Vagina (tissue), 2 donors: Measurements from ENCODE around the gene TRPC4. TPM values are rescaled to one million over a fixed set of nuclear protein-coding genes. Genes with fewer than 3 reads are reported as not detected.

ENCODE experiments used
- DNase-seq, 2 donors: peaks; one replicate each; pipeline ENCODE4 v3.0.0-alpha.2; 2017; ENCODE audit errors: extremely low spot score in 2 of 2
- H3K27ac ChIP-seq: fragments of 200-600 bp; sonication (generic); one replicate; pipeline ENCODE4 v1.5.1; 2019
- H3K27me3 ChIP-seq: fragments of 200-600 bp; sonication (generic); one replicate; pipeline ENCODE4 v1.5.1; 2019
- H3K36me3 ChIP-seq, 2 donors: fragments of 200-600 bp; sonication (generic); one replicate each; pipeline ENCODE4 v1.5.1; 2017 to 2019
- H3K4me1 ChIP-seq: fragments of 200-600 bp; sonication (generic); one replicate; pipeline ENCODE4 v1.5.1; 2019
- H3K4me3 ChIP-seq, 2 donors: fragments of 200-600 bp; sonication (generic); 1 replicate in 1 of 2; 2 replicates in 1 of 2; pipeline ENCODE4 v1.5.1; 2016 to 2019
- H3K9me3 ChIP-seq: fragments of 200-600 bp; sonication (generic); one replicate; pipeline ENCODE4 v1.5.1; 2019
- POLR2A ChIP-seq, 2 donors: fragments of 450-650 bp; IDR thresholded peaks; one replicate each; pipeline ENCODE4 v1.6.1; 2017; ENCODE audit warnings: antibody characterized with exemption in 2 of 2, mild to moderate bottlenecking in 2 of 2, moderate library complexity in 2 of 2
- POLR2AphosphoS5 ChIP-seq, 2 donors: sonication (generic); formaldehyde crosslinking; IDR thresholded peaks; one replicate each; pipeline ENCODE4 v1.9.0; 2017; ENCODE audit warnings: antibody characterized with exemption in 2 of 2, mild to moderate bottlenecking in 2 of 2, low read depth in 1 of 2; ENCODE audit not compliant: insufficient read depth in 1 of 2
- intact Hi-C: fragments of 100-400 bp; cut with DNase I; formaldehyde crosslinking; loops from one replicate; pipeline ENCODE4 v1.15.1; 2023
- total RNA-seq: library from RNA; depleted of rRNA; stranded (reverse); fragments of >200 nt; gene quantifications from one replicate; pipeline ENCODE4 v1.2.3, GENCODE V29; 2016
- TF ChIP-seq, protein P1 (sequence below), 3 experiments: fragments of 450-650 bp in 2 of 3; fragments of 200-600 bp in 1 of 3; sonication (generic) in 1 of 3; IDR thresholded peaks; one replicate each; pipeline ENCODE4 v1.5.1; 2017 to 2019; ENCODE audit warnings: antibody characterized with exemption in 3 of 3, mild to moderate bottlenecking in 2 of 3, moderate library complexity in 2 of 3

TRPC4 gene
- total RNA-seq, 1 donor from 2014 or later: 8.3 TPM

GRCh38 chr13:37878496-37878895 is 8.9 kb upstream of the TRPC4 start:
- Histone ChIP-seq H3K27me3 (no peaks in the 10 kb centered on the region), H3K4me1 (no peaks in the 10 kb centered on the region), H3K9me3 (no peaks in the 10 kb centered on the region), H3K27ac (no peak overlapping the region), H3K4me3 (no peak overlapping the region), H3K36me3 (no peaks in the 10 kb centered on the region)
- DNase-seq: no peak
- intact Hi-C loops: no loop called here
- no peak for TF ChIP-seq POLR2AphosphoS5 (IDR thresholded peaks at IDR 0.05; ENCODE audit: insufficient read depth in 1 of 2, low read depth in 1 of 2)

- H3K9me3 ChIP-seq: no peaks in the 10 kb centered on the region
- TF ChIP-seq, protein P1, sequence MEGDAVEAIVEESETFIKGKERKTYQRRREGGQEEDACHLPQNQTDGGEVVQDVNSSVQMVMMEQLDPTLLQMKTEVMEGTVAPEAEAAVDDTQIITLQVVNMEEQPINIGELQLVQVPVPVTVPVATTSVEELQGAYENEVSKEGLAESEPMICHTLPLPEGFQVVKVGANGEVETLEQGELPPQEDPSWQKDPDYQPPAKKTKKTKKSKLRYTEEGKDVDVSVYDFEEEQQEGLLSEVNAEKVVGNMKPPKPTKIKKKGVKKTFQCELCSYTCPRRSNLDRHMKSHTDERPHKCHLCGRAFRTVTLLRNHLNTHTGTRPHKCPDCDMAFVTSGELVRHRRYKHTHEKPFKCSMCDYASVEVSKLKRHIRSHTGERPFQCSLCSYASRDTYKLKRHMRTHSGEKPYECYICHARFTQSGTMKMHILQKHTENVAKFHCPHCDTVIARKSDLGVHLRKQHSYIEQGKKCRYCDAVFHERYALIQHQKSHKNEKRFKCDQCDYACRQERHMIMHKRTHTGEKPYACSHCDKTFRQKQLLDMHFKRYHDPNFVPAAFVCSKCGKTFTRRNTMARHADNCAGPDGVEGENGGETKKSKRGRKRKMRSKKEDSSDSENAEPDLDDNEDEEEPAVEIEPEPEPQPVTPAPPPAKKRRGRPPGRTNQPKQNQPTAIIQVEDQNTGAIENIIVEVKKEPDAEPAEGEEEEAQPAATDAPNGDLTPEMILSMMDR (IDR thresholded peaks at IDR 0.05): no peak
- TF ChIP-seq POLR2A (IDR thresholded peaks at IDR 0.05) (no peak), POLR2AphosphoS5 (IDR thresholded peaks at IDR 0.05; ENCODE audit: insufficient read depth in 1 of 2, low read depth in 1 of 2) (no peak)
- H3K27me3 ChIP-seq: no peaks in the 10 kb centered on the region
- peak overlapping the region in 1 of 2 donors; percentile 55 for H3K4me3 ChIP-seq
- H3K36me3 ChIP-seq: no peaks in the 10 kb centered on the region
- peaks cover 14% of the 10 kb centered on the region for H3K4me1 ChIP-seq
- intact Hi-C loops: no loop called here
- DNase-seq: no peak
- no peak overlapping the region for H3K27ac ChIP-seq
Observed at GRCh38 chr13:37870895-37871550, 1.5 kb upstream of the TRPC4 start.

DNA sequence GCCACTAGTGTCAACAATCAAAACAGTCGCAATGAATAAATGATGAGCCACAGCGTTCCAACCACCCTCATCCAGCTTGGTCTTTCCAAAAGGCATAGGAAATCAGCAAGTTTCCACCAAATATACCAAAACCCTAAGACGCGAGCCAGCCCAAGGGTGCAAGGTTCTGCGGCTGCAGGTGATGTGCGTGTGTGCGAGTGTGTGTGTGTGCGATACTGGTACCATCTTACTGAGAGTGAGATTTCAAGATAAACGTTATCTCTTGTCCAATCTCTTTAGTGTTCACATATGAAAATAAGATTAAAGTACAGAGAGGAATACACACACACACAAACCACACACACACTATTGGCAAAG is 895 bp upstream of the TRPC4 start:
- TF ChIP-seq POLR2A (IDR thresholded peaks at IDR 0.05): no peak
- no peak for TF ChIP-seq POLR2AphosphoS5 (IDR thresholded peaks at IDR 0.05; ENCODE audit: insufficient read depth in 1 of 2, low read depth in 1 of 2)
- TF ChIP-seq, protein P1 (IDR thresholded peaks at IDR 0.05): no peak
- no peak for DNase-seq
- Histone ChIP-seq H3K9me3 (no peaks in the 10 kb centered on the region), H3K4me3 (peak overlapping the region; percentile 55 to 74), H3K27me3 (no peaks in the 10 kb centered on the region), H3K36me3 (no peaks in the 10 kb centered on the region), H3K27ac (no peak overlapping the region), H3K4me1 (peaks cover 14% of the 10 kb centered on the region)
- intact Hi-C loops: no loop called here

DNA sequence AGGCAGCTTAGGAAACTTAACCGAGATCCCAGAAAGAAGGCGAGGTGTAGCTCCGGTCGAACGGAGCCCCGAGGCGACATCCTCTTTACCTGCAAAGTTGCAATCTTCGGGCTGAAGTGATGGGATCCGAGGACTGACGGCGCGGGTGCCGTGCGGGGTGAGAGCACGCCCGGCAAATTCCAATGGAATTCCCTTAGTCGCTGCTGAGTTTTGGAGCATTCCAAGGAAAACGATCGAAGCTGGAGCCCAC is 141 bp downstream of the TRPC4 start:
- TF ChIP-seq POLR2AphosphoS5 (IDR thresholded peaks at IDR 0.05; ENCODE audit: insufficient read depth in 1 of 2, low read depth in 1 of 2): peak in 1 of 2 donors; percentile 47
- no peak for TF ChIP-seq POLR2A (IDR thresholded peaks at IDR 0.05)
- TF ChIP-seq, protein P1 (IDR thresholded peaks at IDR 0.05): no peak
- no peaks in the 10 kb centered on the region for H3K9me3 ChIP-seq
- no peaks in the 10 kb centered on the region for H3K36me3 ChIP-seq
- peak overlapping the region; percentile 55 to 74 for H3K4me3 ChIP-seq
- H3K27ac ChIP-seq: peak overlapping the region; percentile 56
- peaks cover 14% of the 10 kb centered on the region for H3K4me1 ChIP-seq
- H3K27me3 ChIP-seq: no peaks in the 10 kb centered on the region
- intact Hi-C loops: no loop called here
- no peak for DNase-seq

DNA sequence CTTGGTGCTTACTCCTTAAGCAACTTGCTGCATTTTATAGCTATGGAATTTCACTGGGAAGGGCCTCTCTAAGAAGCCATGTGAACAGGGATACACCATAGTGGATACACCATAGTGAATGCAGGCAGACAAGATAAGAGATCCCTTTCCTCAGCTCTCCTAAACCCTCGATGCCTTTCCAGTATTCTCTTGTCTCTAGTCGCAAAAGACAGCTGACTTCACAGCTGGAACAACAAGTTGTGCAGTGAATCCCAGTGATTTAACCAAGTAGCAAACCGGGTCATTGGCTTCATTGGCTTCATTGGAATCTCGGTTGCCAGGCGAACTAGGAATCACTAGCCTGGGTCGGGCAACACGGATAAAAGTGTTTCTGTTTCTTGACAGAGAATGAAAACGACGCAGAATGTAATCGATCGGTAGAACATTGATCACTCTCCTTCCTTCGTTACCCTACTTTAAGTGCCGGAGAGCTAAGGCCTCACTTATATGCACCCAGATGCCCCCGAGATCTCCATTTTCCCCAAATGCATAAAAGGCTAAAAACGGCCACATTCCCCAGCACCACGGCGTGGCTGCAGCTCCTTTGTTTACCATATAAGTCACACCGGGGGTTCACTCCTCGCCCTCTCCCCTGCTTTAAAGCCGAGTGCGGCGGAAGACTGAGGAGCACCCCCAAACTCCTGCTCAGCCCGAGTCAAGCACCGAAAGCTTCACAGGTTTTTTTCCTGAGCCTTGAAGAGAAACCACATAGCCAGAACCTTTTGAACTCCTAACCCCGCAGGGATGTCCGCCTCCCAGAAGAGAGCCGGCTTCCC is 674 bp downstream of the TRPC4 start:
- Histone ChIP-seq H3K27ac (peak overlapping the region; percentile 56), H3K27me3 (no peaks in the 10 kb centered on the region), H3K4me1 (peaks cover 14% of the 10 kb centered on the region), H3K36me3 (no peaks in the 10 kb centered on the region), H3K4me3 (peak overlapping the region; percentile 55 to 74), H3K9me3 (no peaks in the 10 kb centered on the region)
- no peak for DNase-seq
- intact Hi-C loops: no loop called here
- TF ChIP-seq, protein P1 (IDR thresholded peaks at IDR 0.05): no peak
- no peak for TF ChIP-seq POLR2AphosphoS5 (IDR thresholded peaks at IDR 0.05; ENCODE audit: insufficient read depth in 1 of 2, low read depth in 1 of 2)
- no peak for TF ChIP-seq POLR2A (IDR thresholded peaks at IDR 0.05)
